ENCODE data around the gene UBA6. TPM values are rescaled to one million over a fixed set of nuclear protein-coding genes. Genes with fewer than 3 reads are reported as not detected.

The UBA6 gene
- total and polyA plus RNA-seq, 2 donors from 2014 or later: 5.2 to 45.8 TPM

DNA sequence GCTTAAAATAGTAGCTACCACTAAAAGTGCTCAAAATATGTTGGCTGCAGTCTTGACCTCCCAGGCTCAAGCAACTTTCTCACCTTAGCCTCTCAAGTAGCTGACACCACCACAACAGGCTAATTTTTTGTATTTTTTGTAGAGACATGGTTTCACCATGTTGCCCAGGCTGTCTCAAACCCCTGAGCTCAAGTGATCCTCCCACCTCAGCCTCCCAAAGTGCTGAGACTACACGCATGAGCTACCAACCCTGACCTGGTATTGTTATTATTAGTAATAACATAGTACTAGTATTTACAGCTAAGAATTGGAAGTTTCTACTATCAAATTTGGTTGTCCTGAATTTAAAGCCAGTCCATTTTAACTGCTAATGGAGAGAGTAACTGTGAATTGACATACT is 124.4 kb downstream of the UBA6 start:
- intact Hi-C loops (cut with DNase I): no loop called here
- no peak overlapping the region for H3K27ac ChIP-seq (ENCODE audit: low read depth in 2 of 2, low read length in 2 of 2)
- no peaks in the 10 kb centered on the region for H3K27me3 ChIP-seq (ENCODE audit: control insufficient read depth, insufficient read depth, low read length)
- H3K9me3 ChIP-seq (ENCODE audit: control insufficient read depth in 2 of 3, insufficient read depth in 1 of 3, low read length in 3 of 3): no peaks in the 10 kb centered on the region
- H3K9ac ChIP-seq (ENCODE audit: low read length in 3 of 3): no peak overlapping the region
- H3K36me3 ChIP-seq (ENCODE audit: control insufficient read depth in 2 of 3, insufficient read depth in 3 of 3, low read length in 3 of 3): no peaks in the 10 kb centered on the region
- H3K4me1 ChIP-seq (ENCODE audit: control insufficient read depth in 2 of 3, insufficient read depth in 2 of 3, low read depth in 1 of 3, low read length in 3 of 3): no peaks in the 10 kb centered on the region
- FAIRE-seq: no peak
- TF ChIP-seq, protein P1, sequence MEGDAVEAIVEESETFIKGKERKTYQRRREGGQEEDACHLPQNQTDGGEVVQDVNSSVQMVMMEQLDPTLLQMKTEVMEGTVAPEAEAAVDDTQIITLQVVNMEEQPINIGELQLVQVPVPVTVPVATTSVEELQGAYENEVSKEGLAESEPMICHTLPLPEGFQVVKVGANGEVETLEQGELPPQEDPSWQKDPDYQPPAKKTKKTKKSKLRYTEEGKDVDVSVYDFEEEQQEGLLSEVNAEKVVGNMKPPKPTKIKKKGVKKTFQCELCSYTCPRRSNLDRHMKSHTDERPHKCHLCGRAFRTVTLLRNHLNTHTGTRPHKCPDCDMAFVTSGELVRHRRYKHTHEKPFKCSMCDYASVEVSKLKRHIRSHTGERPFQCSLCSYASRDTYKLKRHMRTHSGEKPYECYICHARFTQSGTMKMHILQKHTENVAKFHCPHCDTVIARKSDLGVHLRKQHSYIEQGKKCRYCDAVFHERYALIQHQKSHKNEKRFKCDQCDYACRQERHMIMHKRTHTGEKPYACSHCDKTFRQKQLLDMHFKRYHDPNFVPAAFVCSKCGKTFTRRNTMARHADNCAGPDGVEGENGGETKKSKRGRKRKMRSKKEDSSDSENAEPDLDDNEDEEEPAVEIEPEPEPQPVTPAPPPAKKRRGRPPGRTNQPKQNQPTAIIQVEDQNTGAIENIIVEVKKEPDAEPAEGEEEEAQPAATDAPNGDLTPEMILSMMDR (IDR thresholded peaks at IDR 0.05; ENCODE audit: borderline replicate concordance, extremely low read depth, insufficient read depth): no peak
- DNase-seq: no peak
- no peak overlapping the region for H3K4me3 ChIP-seq (ENCODE audit: low read length in 3 of 3)

DNA sequence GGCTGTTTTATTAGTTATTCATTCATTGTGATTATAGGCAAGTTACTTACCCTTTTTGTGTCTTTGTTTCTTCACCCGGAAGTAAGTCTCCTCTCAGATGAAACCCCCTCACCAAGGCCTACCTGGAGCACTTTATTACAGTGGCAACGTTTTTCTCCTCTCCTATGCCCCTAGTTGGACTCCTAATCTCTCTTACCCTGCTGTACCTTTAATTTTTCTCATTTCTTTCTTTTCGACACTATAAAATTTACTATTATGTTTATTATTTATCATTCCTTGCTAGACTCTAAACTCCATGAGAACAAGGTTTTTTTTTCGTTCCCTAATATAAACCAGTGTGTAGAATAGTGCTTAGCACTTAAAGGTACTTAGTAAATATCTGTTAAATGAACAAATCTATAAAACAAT is 124.9 kb downstream of the UBA6 start:
- no peaks in the 10 kb centered on the region for H3K36me3 ChIP-seq (ENCODE audit: control insufficient read depth in 2 of 3, insufficient read depth in 3 of 3, low read length in 3 of 3)
- no peaks in the 10 kb centered on the region for H3K27me3 ChIP-seq (ENCODE audit: control insufficient read depth, insufficient read depth, low read length)
- no peaks in the 10 kb centered on the region for H3K4me1 ChIP-seq (ENCODE audit: control insufficient read depth in 2 of 3, insufficient read depth in 2 of 3, low read depth in 1 of 3, low read length in 3 of 3)
- TF ChIP-seq, protein P1 (IDR thresholded peaks at IDR 0.05; ENCODE audit: borderline replicate concordance, extremely low read depth, insufficient read depth): no peak
- no peaks in the 10 kb centered on the region for H3K9me3 ChIP-seq (ENCODE audit: control insufficient read depth in 2 of 3, insufficient read depth in 1 of 3, low read length in 3 of 3)
- H3K4me3 ChIP-seq (ENCODE audit: low read length in 3 of 3): peak overlapping the region in 1 of 3 donors; percentile 53
- no peak for FAIRE-seq
- intact Hi-C loops (cut with DNase I): no loop called here
- no peak for DNase-seq
- no peak overlapping the region for H3K9ac ChIP-seq (ENCODE audit: low read length in 3 of 3)
- H3K27ac ChIP-seq (ENCODE audit: low read depth in 2 of 2, low read length in 2 of 2): no peak overlapping the region

DNA sequence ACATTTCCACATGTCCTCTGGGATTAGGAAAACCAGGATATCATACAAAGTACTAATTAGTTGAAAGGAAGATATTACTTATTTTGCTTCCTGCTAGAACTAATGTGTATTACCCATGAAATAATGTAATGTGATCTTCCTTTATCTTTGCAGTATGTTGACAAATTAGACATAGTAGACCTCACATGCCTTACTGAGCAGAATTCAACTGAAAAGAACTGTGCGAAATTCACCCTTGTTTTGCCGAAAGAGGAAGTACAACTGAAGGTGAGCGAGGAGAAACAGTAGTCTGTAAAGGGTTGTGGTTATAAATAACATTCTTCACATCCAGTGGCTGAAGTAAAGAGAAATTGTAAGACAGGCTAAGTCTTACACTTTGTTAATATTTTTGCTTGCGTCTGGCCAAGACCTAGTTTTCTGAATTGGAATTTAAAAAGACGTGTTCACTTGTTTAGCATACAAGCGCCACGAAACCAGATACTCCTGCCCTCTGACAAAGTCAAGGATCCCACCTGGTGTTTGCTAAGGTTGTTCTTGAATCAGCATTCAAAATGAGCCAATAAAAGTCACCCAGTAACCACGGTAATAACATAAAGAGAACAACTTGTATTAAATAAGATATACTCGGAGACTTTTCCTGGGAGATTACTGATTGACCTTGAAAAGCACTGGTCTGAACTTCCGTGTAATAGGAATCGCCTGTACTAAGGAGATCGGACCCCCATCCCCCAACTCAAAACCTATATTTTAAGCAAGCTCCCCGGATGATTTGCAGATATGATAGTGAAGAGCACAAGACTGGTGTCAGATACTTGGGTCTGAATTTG is 125.5 kb downstream of the UBA6 start:
- H3K4me1 ChIP-seq (ENCODE audit: control insufficient read depth in 2 of 3, insufficient read depth in 2 of 3, low read depth in 1 of 3, low read length in 3 of 3): no peaks in the 10 kb centered on the region
- H3K36me3 ChIP-seq (ENCODE audit: control insufficient read depth in 2 of 3, insufficient read depth in 3 of 3, low read length in 3 of 3): no peaks in the 10 kb centered on the region
- TF ChIP-seq, protein P1 (IDR thresholded peaks at IDR 0.05; ENCODE audit: borderline replicate concordance, extremely low read depth, insufficient read depth): no peak
- H3K9ac ChIP-seq (ENCODE audit: low read length in 3 of 3): peak overlapping the region in 1 of 3 donors; percentile 48
- no peaks in the 10 kb centered on the region for H3K27me3 ChIP-seq (ENCODE audit: control insufficient read depth, insufficient read depth, low read length)
- intact Hi-C loops (cut with DNase I): no loop called here
- peak in 3 of 5 donors; percentile 21 to 73 (median 64) for DNase-seq
- no peak for FAIRE-seq
- no peak overlapping the region for H3K27ac ChIP-seq (ENCODE audit: low read depth in 2 of 2, low read length in 2 of 2)
- H3K9me3 ChIP-seq (ENCODE audit: control insufficient read depth in 2 of 3, insufficient read depth in 1 of 3, low read length in 3 of 3): no peaks in the 10 kb centered on the region
- peak overlapping the region; percentile 10 to 53 (median 30) for H3K4me3 ChIP-seq (ENCODE audit: low read length in 3 of 3)

Data from kidney (tissue), 14 donors.